NAMALWA (cell line): ENCODE measurements around the gene SPTLC3.
A peak's percentile ranks its signal among the peaks of the same experiment; 100 is the strongest.

Experiments
- DNase-seq: peaks from one replicate; pipeline ENCODE4 v3.0.0-alpha.2; 2015; ENCODE audit warnings: low spot score

The SPTLC3 gene

DNA sequence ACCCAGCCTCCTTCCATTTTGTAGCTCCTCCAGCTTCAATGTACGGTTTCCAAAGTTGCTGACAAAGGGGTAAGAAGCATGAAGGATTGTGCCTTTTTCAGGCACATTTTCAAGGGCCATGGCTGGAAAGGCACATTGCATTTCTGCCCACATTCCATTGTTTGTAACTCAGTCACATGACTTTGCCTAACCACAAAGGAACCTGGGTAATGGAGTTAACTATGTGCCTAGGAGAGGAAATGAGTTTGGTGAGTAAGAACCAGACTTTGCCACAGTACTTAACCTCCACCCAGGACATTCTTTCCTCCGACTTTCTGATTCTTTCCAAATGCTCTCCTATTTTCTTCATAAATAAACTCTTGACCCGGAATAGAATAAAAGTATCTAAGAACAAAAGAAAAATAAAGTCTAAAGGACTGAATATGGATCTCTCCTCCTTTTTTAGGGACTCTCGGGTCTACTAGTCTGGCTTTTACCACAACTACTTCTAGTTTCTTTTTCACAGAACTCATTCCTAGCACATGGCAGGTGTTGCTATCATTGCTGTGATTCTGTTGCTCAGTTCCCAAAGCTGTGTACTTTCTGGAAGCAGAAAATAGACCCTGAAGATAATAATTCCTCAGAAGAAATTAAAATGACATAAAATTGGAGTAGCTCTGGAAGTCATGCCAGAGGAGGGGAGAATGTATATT, 130.8 kb downstream of the SPTLC3 start:
- DNase-seq: no peak

DNA sequence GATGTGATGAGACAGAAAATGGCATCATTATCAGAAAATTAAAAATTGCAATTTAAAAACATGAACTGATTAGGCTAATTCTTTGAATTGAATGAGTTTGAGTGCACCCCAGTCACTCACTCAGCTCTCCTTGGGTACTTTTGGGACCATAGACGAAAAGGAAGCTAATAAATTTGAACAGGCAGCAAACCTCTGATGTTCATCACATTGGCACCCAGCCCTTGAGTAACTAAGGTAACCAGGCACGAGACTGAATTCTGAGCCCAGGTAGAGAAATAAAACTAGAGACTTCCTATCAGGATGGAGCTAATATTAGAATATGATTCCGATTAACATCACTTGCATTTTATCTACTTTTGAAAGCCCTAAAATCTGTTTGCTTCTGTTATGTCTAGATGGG, 131.4 kb downstream of the SPTLC3 start:
- no peak for DNase-seq

DNA sequence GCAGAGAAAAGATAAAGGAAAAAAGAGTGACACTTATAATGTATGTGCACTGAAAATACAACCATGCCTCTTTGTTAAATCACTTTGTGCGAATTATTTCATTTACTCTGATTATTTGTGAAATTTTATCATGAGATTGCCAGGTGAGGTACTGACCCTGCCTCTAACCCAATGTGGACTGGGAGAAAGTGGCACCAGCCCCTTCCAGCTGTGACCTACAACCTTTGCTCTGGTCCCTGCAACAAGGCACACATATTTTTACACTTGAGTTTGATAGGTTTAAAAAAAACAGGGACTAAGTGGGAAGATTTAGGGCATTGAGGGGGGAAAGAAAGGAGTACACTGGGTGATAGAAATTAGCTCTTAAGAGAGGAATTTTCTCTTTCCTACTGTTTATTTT, 132.0 kb downstream of the SPTLC3 start:
- DNase-seq: no peak

DNA sequence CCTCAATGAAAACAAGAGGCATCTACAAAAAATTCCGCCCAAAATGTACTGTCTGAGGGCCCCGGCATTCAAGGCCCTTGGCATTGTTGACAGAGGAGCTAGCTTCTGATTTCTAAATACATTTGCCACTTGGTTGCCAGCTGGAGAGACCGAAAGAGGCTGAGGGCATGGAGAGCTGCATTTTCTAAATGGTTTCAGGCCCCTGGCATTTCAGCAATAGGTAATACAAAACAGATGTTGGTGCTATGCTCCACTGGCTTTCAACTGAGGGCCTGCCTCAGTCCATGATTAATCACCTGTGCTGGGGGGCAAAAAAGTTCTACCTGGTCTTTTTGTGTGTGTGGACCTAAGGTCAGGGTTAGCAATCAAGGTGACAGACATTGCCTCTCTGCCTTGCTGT, 132.8 kb downstream of the SPTLC3 start:
- no peak for DNase-seq

DNA sequence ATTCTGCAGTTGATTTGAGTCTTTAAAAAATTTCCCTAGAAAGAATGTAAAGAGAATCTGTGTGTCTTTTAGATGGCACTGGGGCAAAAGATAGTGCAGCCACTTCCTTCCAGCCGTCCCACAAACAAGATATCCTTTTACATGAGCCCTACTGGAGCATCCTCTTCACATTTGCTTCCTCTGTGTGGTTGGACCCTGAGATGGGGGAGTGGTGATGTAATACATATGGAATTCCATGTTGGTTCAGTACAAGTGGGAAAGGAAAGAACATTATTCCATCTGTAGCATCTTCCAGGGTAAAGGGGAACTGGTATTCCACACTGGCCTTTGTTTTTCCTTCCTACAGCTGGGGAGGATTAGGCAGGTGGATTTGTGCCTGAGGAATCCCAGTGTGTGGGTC, 133.4 kb downstream of the SPTLC3 start:
- no peak for DNase-seq

DNA sequence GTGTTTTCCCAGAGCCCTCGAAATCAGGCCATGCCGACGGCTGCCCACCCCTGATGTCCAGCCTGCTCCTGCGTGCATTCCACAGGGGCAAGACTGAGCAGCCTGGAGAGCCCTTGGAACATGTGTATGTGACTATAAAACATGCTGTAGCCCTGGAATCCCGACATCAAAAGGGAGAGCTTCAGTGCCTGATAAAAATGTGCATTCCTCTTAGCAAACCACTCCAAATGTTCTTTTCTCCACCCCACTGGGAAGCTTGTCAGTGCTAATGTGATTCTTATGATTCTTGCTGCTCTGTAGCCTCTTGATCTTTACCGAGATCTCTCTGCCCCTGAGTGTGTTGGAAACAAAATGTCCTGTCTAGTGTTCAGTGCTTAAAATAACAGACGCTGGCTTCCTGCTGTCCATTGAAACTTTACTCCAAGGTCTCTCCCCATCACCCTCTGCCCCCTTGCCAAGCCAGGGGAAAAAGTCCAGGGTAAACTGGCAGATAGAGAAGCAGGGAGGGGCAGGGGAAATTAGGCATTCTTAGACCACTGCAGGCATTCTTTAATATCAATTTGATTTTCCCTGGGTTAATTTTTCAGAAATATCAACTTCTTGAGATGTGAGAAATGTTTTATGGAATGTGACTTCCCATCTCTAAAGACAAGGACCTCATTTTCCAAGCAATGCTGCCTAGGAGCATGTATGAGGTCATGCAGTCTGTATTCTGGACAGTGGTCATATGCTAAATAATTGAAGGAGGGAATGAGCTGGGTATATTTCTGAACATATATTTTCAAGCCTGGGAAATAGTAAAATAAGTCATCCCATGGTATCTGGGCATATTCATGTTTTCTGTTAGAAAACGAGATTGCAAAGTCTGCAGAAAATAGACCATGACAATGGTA, 138.5 kb downstream of the SPTLC3 start:
- DNase-seq: no peak

DNA sequence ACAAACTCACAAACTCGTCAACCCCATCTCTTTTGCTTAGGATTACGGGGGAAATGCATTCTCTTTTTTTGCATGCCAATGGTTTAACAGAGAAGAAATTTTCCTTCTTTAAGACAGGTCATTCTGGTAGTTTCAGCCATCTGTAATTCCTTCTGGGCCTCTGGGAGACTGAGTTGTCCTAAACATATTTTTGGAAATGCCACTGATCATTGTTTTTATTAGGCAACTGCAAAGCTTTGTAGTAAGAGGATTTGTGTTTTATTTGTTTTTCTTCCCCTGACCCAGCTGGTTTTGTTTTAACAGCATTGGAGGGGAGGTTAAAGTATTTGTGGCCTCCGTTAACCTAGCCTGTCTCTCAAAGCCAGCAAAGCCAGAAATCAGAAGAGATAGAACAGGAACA, 139.2 kb downstream of the SPTLC3 start:
- no peak for DNase-seq

DNA sequence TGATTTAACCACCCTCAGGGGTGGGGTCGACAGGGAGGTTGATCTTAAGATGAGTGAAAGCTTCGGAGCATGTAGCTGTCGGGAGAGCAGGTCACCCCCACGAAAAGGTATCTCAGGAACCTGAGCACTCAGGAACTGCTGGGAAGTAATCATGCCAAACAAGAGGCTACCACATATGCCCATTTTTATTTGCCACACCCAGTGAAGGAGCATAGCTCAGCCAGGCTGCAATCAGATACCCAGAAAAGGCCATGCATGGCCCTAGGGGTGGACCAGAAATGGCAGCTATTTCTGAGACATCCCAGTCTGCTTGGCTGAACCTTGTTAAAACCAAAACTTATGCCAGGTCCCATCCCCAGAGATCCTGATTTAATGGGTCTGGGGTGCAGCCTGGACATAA, 139.6 kb downstream of the SPTLC3 start:
- DNase-seq: no peak

DNA sequence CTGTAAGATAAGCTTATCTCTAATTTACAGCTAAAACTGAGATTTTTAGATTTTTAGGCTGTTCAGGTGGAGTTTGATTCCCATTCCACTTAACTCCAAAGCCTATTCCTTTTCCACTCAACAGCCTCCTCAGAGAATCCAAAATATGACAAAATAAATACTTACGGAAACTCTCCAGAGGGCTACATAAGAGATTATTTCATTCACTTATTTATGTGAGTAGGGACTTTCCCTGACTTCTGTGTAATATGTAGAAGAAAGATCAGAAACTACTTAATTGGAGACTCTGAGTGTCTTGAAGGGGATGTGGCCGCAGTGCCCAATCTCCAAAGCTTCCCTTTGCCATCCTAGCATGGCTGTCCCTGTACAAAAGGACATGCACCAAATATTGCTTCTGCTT, 140.2 kb downstream of the SPTLC3 start:
- DNase-seq: no peak

DNA sequence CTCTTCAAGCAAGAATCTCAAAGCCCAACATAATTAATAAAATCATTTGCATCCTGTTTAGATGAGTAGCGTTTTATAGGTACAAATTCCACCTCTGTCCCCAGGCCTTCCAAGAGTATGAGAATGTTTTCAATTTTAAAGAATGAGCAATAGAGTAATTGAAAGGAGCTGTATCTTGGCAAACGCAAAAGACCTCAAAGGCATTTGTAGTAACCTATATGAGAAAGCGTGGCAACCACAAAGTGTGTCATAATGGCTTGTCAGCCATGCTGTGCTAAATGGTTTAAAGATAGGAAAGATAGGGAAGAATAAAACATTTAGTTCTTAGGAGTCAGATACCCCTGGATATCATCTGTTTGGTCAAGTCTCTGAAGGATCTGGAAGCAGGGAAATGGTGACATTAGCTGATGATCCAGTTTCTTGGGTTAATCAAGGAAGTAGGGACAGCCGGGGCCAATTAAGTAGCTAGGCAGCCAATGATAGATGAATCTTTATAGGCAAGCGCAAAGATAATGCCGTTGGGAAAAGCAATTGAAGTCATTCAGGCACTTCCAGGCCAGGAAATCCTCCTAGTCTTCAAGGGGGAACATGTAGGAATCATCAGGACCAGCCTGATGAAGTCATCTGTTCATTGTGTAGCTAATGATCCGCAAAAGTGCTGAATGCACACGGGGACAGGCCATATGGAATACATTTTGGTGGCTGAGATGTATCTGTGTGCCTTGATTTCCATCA, 140.8 kb downstream of the SPTLC3 start:
- no peak for DNase-seq

DNA sequence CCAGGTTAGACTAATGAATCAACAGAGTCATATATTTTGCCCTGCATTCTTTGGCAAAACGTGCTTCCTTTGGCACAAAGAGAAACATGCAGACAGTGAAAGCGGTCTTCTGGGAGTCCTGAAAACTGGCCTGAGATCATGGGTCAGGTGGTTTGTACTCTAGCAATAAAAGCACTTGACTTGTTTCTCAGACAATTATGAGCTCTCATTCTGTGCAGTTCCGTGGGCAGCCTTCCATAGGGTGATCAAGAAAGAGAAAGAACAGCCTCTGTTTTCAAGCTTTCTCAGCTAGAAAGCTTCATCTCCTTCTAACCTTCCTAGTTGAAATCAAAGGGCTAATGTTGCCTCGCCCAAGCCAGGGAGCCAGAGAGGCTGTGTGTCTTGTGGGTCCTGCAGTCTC, 149.6 kb downstream of the SPTLC3 start:
- DNase-seq: no peak

DNA sequence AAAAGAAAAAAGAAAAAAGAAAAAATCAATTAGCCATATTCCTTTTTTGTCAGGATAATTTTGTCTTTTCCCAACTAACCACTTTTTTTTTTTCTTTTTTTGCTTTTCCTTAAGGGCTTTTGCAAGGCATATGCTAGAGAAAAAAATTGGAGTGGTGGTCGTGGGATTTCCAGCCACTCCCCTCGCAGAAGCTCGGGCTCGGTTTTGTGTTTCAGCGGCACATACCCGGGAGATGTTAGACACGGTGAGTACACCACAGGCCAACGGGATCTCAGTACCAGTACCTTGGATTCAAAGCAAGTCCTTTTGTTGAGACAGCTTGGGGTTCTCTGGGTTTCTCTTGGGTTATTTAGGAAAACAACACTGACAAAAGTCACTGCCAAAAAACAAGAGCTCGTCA, 151.1 kb downstream of the SPTLC3 start:
- DNase-seq: no peak

DNA sequence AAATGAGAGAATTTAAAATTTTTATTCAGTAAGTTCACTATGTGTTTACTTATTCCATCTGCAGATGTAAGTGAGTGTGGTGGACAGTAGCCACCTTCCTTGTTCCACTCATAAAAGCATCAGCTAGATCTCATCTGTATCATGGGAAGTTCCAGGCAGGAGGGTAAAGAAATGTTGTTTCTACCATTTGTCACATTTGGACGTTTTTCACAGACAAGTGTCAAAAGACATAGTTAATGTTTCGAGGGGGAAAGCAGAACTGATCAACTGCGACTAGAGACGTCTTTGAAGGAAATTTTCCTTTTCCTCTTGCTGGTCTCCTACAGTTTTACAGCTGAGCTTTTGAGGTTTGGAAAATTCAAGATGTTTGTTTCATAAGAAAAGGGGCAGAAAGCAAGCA, 156.4 kb downstream of the SPTLC3 start:
- no peak for DNase-seq

DNA sequence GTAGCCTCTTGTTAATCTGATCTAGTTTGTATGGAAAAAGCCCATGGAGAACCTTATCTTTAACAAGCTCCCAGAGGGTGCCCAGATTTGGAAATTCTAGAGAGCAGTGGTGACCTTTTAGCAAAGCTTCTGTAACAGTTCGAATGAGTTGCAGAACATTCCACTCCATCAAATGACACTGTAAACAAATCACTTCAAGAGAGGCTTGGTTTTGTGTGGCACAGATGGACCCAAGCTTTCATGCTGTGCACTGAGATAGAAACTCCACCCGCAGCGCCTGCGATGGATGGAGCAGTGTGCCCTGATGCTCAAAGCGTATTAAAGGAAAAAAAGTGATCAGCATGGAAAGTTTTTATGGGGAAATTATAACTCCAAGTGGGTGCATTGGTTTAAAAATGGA, 157.2 kb downstream of the SPTLC3 start:
- DNase-seq: no peak

DNA sequence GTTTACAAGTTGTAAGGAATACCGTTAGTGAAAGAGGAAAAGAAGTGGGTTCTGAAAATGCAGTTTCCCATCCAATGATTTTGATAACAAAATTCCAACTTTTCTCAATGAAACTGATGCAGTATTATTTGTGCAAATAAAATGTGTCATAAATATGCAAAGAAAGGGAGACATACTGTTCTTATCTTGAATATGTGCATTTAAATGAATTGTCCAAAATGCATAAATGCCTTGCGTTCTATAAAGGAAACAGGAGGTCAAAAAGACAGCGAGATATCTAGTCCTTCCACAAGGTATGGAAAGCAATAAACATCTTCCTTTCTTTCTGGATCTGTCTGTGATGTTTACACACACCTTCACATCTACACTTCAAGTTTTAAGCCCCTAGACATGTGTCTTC, 157.7 kb downstream of the SPTLC3 start:
- DNase-seq: no peak

DNA sequence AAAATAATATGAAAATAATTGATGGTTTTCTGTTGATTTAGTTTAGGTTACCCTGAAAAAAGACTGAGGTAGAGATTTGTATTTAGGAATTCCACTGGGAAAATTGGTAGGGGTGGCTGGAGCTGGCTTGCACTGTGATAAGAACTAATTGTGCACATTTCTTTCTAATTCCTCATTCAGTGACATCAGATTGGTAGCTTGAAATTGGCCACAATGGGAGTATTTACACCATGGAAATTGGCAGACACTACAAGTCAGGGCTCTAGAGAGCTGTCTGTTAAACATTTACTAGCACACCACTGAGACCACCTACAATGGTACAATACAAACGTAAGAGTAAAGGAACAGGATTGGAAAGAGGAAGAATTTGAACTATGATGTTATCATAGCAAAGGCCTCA, 160.3 kb downstream of the SPTLC3 start:
- DNase-seq: no peak

DNA sequence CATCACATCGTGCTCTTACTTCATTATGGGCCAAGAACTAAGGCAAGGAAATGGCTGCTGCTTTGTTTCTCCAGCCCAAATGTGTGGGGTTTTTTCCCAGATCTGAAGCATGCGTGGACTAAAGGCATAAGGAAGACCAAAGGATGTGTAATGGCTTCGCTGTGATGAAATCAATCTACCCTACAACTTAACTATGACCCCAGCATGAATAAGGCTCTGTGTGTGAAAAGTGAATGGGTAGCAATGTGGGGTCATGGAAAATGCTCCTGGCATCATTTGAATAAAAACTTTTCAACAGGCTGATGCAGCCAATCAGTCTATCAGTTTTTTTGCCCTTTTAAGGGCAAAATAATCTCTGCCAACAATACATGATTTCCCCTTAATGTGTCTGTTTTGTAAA, 162.0 kb downstream of the SPTLC3 start:
- no peak for DNase-seq

DNA sequence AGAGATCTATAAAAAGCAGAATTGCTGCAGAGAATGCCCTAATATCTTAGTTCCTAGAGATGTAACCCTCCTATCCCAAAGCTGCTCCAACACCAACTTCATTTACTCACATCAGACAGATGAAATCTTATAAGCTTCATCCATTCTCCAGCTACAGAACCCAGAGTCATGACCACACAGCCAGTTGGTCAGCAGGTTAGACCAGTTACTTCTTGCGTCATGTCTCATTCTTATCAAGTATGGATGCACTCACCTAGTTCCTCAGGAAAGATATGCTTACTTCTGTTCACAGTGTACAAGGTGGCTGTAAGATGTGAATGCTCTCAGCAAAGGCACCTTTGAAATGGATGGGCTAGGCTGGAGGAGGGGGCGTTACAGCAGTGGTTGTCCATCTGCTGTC, 164.4 kb downstream of the SPTLC3 start:
- no peak for DNase-seq

DNA sequence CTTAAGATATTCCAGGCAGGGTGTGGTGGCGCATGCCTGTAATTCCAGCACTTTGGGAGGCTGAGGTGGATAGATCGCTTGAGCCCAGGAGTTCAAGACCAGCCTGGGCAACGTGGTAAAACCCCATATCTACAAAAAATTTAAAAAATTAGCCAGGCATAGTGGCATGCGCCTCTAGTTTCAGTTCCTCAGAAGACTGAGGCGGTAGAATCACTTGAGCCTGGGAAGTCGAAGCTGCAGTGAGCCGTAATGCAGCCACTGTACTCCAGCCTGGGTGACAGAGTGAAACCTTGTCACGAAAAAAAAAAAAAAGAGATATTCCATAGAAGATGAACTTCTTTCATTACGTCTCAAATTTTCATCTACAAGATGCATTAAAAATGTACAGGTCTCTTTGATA, 165.6 kb downstream of the SPTLC3 start:
- peak; percentile 11 for DNase-seq

DNA sequence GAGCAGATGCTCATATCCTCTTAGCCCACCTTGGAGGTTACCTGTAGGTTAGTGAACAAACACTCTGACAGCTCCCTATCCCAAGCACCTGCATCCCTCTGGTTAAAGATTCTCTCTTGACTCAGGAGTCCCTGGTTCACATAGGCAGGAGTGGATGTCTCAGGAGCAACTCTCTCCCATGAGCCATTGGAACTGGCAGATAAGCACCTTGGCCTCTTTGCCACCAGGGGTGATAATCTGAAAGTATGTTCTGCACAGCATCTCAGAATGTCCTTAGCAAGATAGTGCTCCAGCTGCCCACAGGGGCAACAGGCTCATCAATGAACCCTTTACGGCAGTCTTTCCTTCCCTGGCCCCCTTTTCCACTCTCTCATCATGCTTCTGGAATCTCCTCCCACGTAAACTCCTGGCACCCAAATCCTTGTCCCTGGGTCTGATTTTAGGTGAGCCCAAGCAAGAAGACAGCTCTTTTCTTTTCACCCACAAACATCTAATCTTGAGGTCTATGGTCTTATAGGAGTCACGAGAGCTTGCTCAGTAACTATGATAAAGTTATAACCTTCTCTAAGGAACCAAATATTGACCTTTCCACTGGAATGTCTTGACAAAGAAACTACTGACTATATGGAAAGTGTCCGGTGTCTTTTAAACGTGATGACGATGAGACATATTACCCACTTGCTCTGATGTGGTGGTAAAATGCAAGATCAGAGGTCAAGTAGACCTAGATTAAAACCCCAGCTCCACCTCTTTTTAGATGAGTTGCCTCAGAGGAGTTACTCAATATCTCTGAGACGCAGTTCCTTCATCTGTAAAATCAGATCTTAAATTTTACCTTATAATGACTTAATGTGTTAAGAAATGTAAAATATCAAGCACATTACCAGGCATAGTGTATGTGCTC, 172.5 kb downstream of the SPTLC3 start:
- peak; percentile 4 for DNase-seq

DNA sequence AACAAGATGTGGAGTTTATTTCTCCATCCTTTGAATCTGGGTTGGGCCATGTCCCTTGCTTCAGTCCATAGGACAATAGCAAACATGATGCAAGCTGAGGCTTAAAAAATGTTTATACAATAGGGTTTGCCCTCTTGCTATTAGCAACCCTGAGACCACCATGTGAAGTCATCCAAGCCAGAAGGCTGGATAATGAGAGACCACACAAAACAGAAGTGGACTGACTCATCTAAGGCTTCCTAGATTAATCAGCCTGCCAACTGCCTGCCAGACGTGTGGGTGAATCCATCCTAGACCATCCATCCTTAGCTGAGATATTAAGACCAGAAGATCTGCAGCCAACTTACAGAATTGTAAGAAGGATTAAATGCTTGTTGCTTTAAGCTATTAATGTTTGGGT, 174.2 kb downstream of the SPTLC3 start:
- DNase-seq: no peak
